OCI-LY1 (cell line): ENCODE measurements around the gene HMOX1.

Experiments
- CTCF ChIP-seq: fragments of 200-600 bp; sonication (generic), shearing (Covaris generic); IDR thresholded peaks from 2 replicates; pipeline ENCODE4 v1.5.1; 2017; ENCODE audit warnings: mild to moderate bottlenecking, antibody characterized with exemption, low read length, moderate library complexity, mixed read lengths
- EZH2 ChIP-seq: fragments of 200-600 bp; sonication (generic), shearing (Covaris generic); IDR thresholded peaks from 2 replicates; pipeline ENCODE4 v1.8.0; 2017; ENCODE audit warnings: borderline replicate concordance, mixed run types, mild to moderate bottlenecking, antibody characterized with exemption, low read length, moderate library complexity, mixed read lengths

GRCh38 chr22:35333220-35333619 lies 47.7 kb upstream of the HMOX1 start:
- TF ChIP-seq CTCF (no peak), EZH2 (no peak)
